NCI-H524 (cell line): ENCODE measurements around the gene TLX3.
"Not testable (repeated sequence)": the region's sequence is repeated elsewhere in the genome, so short reads cannot be mapped to it uniquely, and the experiment has no call there.

ENCODE experiments used
- DNase-seq, 2 experiments: peaks; one replicate each; lab custom pipeline; 2025; lab: John Stamatoyannopoulos, UW

The TLX3 gene

DNA sequence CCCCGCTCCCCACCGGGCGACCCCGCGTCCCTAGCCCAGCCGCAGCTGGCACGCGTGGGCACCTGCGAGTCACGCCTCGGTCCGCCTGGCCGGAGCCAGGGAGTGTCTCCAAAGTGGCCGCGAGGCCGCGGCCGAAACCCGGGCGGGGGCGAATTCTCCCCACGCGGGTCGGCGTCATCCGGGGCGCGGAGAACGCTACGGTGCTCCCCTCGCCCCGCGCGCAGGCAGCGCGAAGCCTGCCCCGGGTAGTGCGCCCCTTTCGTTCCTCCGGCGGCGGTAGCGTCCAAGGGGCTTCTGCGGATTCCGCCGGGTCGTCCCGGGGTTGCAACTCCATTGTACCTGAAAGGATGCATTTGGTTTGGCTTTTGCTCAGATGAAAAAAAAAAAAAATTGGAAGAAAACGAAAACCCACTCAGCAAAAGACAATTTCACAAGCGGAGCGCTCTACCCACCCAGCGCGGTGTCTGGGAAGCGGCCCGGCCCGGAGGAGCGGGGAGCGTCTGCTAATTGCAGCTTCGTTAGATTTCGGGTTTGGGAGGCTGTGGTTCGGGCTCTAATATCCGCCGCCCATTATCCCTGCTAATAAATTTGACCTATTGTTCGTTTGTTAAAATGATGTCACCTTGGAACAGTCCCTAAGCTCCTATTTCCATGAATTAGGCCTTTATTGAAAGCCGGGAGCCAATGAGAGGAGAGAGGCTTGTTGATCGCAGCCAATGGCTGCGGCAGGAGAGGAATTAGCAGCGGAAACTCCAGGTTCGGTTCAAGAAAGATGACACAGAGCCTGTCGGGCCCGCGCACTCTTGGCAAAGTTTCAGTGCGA is at the start of gene TLX3:
TSS of gene TLX3 (plus strand) at position 796 of the 823 bp plus-strand sequence. CDS start 118 bp downstream, outside the sequence.
- peak; percentile 89 to 97 for DNase-seq

DNA sequence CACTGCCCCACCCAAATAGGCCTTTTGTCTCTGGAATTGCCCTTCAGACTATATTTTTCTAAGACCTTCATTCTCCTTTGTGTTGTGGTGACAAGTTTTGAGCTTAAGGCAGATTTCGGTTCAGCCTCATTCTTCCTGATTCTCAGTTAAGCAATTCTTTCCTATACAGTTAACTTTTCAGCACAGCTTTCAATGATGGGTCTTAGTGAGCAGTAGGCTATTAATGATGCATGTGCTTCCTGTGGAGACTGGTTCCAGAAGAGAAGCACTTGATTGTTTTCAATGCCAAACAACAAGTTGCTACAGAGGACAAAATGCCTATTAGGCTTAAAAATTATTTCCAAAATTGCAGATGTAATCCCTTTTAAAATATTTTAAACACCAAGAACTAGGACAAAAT is 47.7 kb upstream of the TLX3 start:
- no peak for DNase-seq

DNA sequence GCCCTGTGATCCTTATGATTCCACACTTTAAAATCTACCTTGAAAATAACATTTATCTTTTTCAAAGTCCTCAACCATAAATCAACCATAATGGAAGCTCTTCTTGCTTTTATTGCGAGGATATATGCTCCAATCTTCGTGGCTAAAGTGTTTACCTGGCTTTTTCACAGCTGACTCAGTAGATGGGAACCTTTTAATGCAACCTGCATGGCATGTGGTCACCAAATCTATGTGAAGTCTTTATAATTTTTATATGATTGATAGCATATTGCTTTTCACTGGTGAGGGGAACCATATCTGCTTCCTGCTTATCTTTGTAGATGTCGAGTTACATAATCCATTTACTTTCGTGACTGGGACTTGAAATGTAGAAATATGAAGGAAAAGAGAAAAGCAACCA is 47.1 kb upstream of the TLX3 start:
- DNase-seq = no peak

DNA sequence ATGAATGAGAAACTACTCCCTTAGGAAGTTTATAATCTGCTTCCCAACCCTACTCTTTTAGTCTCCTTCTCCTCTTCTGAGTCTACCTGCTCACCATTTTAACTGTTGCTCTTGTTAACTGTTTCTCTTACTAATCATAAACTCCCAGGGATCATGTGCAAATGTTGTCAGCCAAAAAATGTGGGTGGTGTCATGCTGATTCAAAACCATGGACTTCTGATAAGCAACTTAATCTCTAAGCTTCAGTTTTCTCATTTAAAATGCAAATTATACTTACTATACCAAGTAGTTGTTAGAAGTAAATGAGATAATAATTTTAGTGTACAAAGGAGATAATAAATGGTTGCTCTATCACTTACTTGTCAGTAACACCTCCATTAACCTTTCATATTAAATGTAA is 45.9 kb upstream of the TLX3 start:
- DNase-seq = no peak

DNA sequence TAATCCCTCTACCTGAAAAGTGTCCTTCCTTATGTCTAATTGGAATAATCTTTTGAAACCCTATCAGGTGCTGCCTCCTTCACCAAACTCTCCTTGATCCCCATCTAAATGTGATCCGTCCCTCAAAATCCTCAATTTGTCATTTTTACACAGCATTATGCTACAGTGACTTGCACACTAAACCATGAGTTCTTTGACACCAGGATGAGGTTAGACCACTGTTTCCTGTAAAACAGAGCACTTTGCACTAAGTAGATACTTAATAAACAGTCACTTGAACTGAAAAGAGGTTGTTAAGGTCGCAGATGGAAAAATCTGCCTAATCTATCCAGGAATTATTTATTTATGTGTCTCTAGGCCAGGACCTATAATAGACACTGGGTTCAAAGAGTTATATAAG is 44.2 kb upstream of the TLX3 start:
- DNase-seq = no peak

DNA sequence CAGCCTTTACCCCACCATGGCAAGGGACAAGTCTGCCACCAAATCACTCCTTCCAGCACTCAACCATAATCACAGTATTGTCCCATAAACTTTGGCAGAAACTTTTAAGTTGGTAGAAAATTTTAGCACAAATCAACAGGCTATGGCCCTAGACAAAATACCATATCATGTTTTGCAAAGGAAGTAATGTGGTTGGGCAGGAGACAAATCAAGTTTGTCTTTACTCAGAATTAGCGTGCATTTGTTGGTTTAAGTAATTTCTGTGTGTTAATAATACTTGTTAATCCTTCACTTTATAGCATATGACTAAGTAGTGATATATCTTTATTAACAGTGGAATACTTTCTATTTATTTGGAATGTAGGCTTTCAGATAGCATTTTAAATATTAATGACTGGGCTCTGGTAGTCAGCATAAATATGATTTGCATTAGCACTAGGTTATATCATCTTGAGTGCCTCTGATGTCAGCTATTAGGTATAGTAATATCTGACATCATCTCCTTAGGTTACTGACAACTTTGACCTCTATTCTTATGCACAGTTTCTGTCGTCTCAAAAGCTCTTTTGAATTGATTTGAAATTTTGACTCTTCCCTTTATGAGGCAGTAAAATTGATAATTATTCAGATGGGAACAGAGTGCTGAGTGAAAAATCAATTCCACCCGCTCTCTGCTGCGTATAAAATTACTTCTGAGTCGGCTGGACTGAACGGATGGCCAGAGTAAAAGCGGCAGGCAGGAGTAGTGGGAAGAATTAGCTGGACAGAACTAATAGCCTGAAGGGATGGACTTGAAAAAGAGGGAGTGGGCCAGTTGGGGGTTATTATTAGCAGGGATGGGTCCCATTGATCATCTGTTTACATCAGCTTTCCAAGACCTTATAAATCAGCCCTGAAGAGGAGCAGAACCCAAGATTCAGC is 40.1 kb upstream of the TLX3 start:
- DNase-seq = no peak

DNA sequence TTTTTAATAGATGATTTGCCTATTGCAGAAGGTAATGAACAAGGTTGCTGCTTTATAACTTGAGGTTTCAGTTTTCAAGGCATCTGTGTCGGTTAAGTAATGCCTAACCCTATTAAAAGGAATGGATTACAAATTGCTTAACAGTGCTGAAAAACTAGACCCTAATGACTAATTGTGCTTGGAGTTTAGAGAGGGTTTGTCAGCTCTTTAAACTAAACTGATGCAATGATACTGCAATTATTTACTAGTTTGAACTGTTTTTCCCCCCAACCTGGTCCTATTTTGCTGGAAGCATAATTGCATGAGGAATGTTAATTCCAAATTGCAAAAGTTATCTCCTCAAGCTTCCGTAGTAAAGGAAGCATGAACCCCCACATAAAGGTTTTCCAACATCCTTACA is 39.3 kb upstream of the TLX3 start:
- peak in 1 of 2 experiments; percentile 2 for DNase-seq

DNA sequence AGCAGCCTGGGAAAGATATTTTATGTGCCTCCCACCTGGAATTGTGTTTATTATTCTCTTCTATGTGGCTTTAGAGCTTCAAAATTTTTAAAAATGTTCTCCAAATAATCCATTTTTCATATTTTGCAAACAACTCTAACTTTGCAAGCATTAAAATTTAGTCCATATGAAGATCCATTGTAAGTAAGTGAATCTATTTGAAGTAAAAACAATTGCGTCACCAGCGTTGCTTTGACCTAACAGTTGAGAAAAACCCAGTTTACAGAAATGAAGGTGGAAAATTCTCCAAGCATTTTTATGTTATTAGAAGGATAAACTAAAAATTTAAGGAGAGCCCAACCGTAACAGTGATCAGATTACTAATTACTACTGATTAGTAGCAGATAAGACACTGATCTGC is 38.9 kb upstream of the TLX3 start:
- DNase-seq = no peak

DNA sequence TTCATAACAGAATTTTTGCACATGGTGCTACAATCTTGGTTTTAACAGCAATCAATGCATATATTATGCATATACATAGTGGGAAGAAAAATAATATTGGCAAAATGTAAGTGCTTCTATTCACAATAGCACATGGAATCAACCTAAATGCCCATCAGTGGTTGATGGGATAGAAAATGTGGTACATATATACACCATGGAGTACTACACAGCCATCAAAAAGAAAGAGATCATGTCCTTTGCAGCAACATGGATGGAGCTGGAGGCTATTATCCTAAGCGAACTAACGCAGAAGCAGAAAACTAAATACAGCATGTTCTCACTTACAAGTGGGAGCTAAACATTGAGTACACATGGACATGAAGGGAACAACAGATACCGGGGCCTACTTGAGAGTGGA is 37.2 kb upstream of the TLX3 start:
- DNase-seq = no peak

DNA sequence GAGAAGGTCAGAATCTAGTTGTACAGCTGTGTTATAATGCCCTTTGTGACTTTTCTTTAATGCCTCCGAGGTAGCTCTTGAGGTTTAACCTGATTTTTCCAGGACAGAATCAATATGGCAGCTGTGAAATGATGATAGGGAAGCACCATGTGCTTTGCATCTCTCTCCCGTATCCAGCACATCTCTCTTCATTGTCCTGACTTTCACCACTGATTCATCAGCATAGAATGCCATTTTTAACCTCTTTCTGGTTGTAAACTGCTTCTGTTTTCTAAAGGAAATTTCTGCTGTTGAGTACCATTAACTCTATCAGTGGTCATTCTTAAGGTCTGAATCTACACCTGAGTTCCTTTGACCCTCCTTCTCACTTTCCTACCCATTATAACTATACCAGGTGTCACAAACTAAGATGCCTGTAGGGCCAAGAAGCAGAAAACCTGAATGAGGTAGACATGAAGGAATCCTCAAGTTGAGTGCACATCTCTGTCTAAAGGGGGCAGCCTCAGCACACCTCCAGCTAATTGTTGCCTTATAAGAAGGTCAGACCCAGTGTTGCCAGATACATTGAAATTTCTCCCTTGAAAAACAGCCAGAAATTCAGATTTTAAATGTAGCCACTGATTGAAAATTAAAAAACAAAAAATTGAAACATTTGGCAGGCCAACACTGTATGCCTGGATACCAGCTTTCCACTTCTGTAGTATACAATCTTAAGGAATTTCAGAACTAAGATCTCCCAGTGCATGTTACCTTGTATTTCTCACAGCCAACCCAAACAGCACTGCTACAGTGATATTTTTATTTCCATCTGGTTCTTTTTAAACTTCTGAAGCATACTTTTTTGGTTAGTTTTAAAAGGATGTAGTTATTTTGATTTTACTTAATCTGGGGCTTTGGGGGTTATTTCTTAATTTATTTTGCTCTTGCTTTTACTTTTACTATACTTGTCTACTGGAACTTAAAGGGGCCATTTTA is 35.8 kb upstream of the TLX3 start:
- peak; percentile 22 to 43 for DNase-seq

DNA sequence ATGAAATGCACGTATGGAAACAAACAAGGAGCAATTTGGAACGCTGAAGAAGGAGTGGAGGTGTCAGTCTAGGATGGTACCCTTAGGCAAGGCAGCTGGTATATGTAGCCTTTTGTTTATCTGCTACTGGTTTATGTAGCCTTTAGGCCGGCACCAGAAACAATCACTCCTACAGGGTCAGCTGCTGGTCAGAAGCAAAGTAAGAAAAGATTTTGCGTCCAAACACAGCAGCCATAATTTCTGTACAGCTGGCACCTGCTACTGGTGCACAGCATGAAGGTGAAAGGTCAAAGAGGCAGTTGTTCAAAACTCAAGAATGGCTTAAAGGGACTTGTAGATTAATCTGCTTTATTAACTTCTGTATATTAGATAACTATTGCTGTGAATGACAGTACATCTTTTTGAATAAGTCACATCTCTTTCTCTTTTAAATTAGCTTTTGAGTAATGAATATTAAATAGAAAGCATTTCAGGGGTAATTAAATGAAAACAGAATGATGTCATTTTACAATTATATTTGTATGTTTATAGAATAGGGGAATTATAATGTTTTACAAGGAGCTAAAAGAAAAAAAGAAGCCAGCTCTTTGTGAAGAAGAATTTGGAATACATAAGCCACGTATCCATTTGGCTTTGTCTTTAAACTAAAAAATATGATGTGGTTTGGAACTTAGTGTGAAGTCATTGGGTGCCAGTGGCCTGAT is 33.1 kb upstream of the TLX3 start:
- DNase-seq = peak; percentile 17 to 67

DNA sequence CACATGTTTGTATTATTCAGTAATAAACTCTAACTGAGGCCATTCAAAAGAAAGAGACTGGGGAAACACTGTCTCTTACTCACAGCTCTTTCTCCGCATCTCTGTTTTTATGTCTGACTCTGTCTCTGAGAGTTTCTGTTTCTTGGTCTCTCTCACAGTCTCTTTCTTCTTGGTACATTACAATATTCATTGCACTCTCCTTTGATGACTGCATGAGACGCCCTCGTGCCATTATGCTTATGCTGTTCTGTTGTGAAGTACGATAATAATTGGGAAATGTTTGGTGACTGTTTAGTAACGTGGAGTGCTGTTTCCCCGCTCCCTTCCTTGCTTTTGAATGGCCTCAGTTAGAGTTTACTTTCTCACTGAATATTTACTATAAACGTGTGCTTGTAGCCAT is 25.3 kb upstream of the TLX3 start:
- DNase-seq = no peak

DNA sequence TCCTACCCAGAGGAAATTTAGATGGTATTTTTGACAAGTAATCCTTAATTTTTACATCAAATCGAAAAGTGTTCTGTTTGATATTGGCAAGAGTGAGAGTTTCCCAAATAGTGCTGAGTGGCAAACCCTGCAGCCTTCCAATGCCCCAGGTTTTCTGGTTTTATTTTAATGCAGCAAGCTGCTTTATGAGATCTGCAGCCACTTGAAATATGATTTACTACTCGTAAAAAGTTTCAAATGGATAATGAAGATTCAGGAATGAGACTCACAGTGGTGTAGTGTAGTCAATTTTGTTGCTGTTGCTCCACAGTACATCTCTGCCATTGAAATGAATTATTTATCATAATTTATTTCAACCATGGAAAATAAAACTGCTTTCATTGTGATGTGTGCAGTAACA is 23.6 kb upstream of the TLX3 start:
- no peak for DNase-seq

DNA sequence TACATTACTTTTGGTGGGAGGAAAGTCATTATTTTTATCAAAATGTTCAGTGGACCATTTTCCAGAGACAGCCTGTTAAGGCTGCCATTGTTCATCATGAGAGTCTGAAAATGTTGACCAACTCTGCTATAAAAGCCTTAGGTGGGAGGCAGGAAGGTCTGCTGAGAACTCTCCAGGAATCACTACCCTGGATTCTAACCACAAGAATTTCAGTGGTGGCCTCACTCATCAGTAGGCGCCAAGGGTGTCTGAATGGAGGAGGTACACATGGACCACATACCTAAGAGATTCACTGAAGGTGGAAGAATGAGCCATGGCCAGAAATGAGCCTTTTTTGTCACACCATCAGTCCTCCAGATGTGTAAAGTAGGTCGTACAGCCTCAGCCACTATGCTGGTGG is 21.0 kb upstream of the TLX3 start:
- no peak for DNase-seq

DNA sequence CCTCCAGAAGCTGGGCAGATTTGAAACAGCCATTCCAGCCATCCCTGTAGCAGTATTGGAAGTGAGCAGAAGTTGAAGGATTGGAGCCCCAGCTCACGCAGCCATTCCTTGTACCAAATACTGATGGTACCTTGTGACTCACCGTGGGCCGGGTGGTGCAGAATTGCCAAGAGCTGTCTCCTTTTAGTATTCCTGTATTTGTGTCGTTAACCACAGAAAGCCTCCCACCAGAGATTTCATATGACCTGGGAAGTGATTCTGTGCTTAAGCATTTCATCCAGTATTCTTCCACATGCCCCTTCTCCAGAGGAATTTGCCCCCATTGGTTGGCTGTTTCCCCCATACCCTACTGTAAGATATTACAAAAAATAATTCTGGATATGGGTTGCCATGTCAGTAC is 17.7 kb upstream of the TLX3 start:
- no peak for DNase-seq

DNA sequence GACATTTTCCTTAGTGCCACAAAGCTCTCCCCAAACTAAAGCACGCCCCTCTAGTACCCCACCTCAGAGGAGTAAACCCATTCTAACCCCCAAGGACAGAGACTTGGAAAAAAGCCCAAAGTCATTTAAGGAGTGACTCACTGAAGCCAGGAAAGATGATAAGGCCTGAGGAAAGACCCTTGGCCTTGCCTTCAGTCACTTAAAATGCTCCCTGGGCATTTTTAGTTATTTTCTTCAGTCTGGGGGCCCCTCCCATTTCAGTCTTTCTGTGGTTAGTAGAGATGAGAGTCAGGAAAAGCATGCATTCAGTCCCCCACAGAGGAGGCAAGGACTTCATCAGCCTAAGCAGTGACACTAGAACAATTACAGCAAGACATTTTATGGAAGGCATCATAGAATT is 13.7 kb upstream of the TLX3 start:
- DNase-seq = no peak

DNA sequence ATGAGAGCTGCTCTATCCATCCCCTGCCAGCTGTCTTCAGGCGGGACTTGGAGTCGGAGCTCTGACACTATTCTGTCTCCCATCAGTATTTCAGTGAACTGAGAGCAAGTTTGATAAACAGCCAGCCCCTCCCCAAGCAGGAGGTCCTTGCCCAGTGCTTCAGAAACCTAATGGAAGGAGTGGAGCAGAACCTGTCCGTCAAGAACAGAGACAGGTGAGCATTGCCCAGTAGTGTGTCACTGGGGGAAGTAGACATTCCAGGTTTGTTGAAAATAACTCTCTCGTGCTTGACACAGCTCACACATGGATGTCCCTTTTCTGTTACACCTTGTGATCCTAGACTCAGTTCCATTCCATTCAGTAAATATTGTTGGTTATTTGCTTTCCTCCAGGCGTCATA is 13.2 kb upstream of the TLX3 start:
- no peak for DNase-seq

DNA sequence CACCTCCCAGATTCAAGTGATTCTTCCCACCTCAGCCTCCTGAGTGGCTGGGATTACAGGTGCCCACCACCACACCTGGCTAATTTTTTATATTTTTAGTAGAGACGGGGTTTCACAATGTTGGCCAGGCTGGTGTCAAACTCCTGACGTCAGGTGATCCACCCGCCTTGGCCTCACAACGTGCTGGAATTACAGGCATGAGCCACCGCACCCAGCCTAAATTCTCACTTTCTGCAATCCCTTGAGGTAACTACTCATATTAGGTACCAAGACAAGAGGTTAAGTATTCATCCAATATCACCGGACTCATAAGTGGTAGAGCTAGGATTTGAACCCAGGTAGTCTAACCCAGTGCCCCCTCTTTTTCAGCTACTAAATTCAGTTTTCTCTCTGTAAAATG is 11.1 kb upstream of the TLX3 start:
- not testable (repeated sequence) for DNase-seq

DNA sequence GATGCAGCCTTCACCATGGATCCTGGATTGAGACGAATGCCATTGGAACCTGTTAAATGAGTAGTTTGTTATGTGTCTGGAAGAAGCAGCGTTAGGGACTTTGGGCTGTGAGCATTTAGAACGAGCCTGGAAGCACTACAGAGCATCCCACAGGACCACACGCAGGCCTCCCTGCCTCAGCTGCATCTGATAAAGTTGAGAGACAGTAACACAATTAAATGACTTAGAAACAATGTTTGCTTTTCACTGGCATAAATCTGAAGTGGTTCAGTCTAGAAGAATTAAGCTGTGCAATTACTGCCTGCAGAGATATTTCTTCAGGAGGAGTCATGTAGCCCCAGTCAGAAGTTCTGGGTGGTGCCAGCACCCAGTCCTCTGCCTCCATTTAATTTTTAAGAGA is 9.8 kb upstream of the TLX3 start:
- DNase-seq = no peak

DNA sequence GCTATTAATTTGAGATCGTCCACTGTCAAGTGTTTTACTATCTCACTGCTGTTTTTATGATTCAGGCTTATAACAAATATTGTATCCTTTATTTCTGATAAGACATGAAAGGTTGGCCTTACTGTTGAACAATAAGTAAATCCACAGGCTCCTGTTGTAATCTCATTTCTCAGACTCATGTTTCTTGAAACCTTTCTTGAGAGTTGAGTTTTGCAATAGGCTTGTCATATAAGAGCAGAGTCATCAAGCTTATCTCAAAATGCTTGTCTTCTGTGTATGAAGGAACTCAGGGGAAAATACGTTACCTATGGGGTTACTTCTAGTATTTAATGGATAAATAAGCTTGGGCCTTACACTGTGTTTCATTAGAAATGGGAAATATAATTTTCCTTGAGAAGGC is 9.2 kb upstream of the TLX3 start:
- no peak for DNase-seq

DNA sequence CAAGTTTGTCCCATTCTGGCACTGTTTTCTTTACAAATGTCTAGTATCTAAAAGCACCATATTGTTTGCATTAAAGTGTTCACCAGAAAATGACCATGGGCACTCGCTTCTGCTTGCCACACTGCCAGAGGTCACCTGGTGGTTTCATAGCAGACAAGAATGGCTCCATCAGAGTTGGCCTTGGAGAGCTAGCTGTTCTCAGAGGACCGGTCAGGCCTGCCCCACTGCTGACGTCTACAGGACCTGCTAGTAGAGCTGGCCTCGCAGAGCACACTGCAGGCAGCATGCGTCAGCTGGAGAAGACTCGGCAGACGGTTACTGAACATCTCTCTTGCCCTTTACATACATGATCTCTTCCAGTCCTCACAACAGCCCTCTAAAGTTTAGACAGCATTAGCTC is 8.7 kb upstream of the TLX3 start:
- no peak for DNase-seq
